Prostate gland (tissue), 2 donors: ENCODE results near the gene TBX4. TPM values are rescaled to one million over a fixed set of nuclear protein-coding genes. Genes with fewer than 3 reads are reported as not detected.

Experiments
- DNase-seq: peaks from one replicate; pipeline ENCODE4 v3.0.0-alpha.2; 2019; ENCODE audit warnings: low spot score
- H3K27ac ChIP-seq, 2 donors: fragments of 200-600 bp; sonication (generic); 2 replicates each; pipeline ENCODE4 v1.5.1; 2017 to 2019
- H3K27me3 ChIP-seq: fragments of 200-600 bp; sonication (generic); replicated peaks from 2 replicates; pipeline ENCODE4 v1.5.1; 2019; ENCODE audit not compliant: insufficient read depth
- H3K36me3 ChIP-seq, 2 donors: fragments of 200-600 bp; sonication (generic); 1 replicate in 1 of 2; 2 replicates in 1 of 2; pipeline versions ENCODE4 v1.5.1 to v1.8.1; 2017 to 2019
- H3K4me1 ChIP-seq: fragments of 200-600 bp; sonication (generic); replicated peaks from 2 replicates; pipeline ENCODE4 v1.5.1; 2019
- H3K4me3 ChIP-seq, 2 donors: fragments of 200-600 bp; sonication (generic); 2 replicates each; pipeline ENCODE4 v1.5.1; 2017 to 2019
- H3K9me3 ChIP-seq: fragments of 200-600 bp; sonication (generic); 2 replicates; pipeline ENCODE4 v1.5.1; 2017
- CTCF ChIP-seq, 4 experiments: fragments of 200-600 bp in 2 of 4; fragments of 450-650 bp in 2 of 4; sonication (generic) in 2 of 4; IDR thresholded peaks; 1 replicate in 3 of 4; 2 replicates in 1 of 4; pipeline ENCODE4 v1.5.1; 2016 to 2019; ENCODE audit warnings: antibody characterized with exemption in 4 of 4, mild to moderate bottlenecking in 2 of 4, moderate library complexity in 2 of 4
- POLR2A ChIP-seq: fragments of 450-650 bp; IDR thresholded peaks from one replicate; pipeline ENCODE4 v1.6.1; 2016; ENCODE audit warnings: antibody characterized with exemption, mild to moderate bottlenecking
- POLR2AphosphoS5 ChIP-seq: sonication (generic); formaldehyde crosslinking; IDR thresholded peaks from one replicate; pipeline ENCODE4 v1.6.1; 2017; ENCODE audit warnings: antibody characterized with exemption
- WGBS: methylation state at CpG from one replicate; pipeline ENCODE4 v1.1.5; 2018; 5-methylcytosine and 5-hydroxymethylcytosine counted together
- intact Hi-C: fragments of 100-400 bp; cut with DNase I; formaldehyde crosslinking; loops from one replicate; pipeline ENCODE4 v1.14.2; 2022
- total RNA-seq, 2 donors: library from RNA; depleted of rRNA; stranded (reverse); fragments of >200 nt; gene quantifications; one replicate each; pipeline ENCODE4 v1.1.0, GENCODE V29; 2016

The TBX4 gene
- total RNA-seq, 2 donors from 2014 or later, result 3.5 to 5.0 TPM

- H3K4me1 ChIP-seq, result no peaks in the 10 kb centered on the region
- 80% methylated on average over 10 of the region's 10 CpGs for WGBS
- no peaks in the 10 kb centered on the region for H3K9me3 ChIP-seq
- intact Hi-C loops, result no loop called here
- DNase-seq, result no peak
- no peaks in the 10 kb centered on the region for H3K36me3 ChIP-seq
- H3K4me3 ChIP-seq, result no peak overlapping the region
- no peaks in the 10 kb centered on the region for H3K27me3 ChIP-seq
- TF ChIP-seq POLR2A, result no peak
- TF ChIP-seq POLR2AphosphoS5, result no peak
- TF ChIP-seq CTCF (IDR thresholded peaks at IDR 0.05), result no peak
- H3K27ac ChIP-seq, result no peak overlapping the region
These were observed 28.1 kb upstream of the TBX4 start for GRCh38 chr17:61423967-61424649.

GRCh38 chr17:61425682-61426481, 26.3 kb upstream of the TBX4 start:
- Histone ChIP-seq H3K4me1 (no peaks in the 10 kb centered on the region), H3K27me3 (no peaks in the 10 kb centered on the region), H3K4me3 (no peak overlapping the region), H3K9me3 (no peaks in the 10 kb centered on the region), H3K36me3 (no peaks in the 10 kb centered on the region), H3K27ac (no peak overlapping the region)
- 68% methylated on average over 11 of the region's 11 CpGs for WGBS
- intact Hi-C loops, result no loop called here
- no peak for TF ChIP-seq POLR2AphosphoS5
- no peak for TF ChIP-seq POLR2A
- TF ChIP-seq CTCF (IDR thresholded peaks at IDR 0.05), result peak in 1 of 4 experiments; percentile 5
- DNase-seq, result no peak

GRCh38 chr17:61426482-61427304, 25.5 kb upstream of the TBX4 start:
- H3K36me3 ChIP-seq, result no peaks in the 10 kb centered on the region
- intact Hi-C loops, result no loop called here
- DNase-seq, result no peak
- H3K27ac ChIP-seq, result no peak overlapping the region
- no peaks in the 10 kb centered on the region for H3K27me3 ChIP-seq
- WGBS, result 87% methylated on average over 10 of the region's 10 CpGs
- TF ChIP-seq POLR2AphosphoS5, result no peak
- no peak for TF ChIP-seq CTCF (IDR thresholded peaks at IDR 0.05)
- no peak for TF ChIP-seq POLR2A
- no peaks in the 10 kb centered on the region for H3K9me3 ChIP-seq
- no peaks in the 10 kb centered on the region for H3K4me1 ChIP-seq
- no peak overlapping the region for H3K4me3 ChIP-seq

- TF ChIP-seq POLR2AphosphoS5, result no peak
- no peak for TF ChIP-seq CTCF (IDR thresholded peaks at IDR 0.05)
- TF ChIP-seq POLR2A, result no peak
- intact Hi-C loops, result no loop called here
- H3K27ac ChIP-seq, result no peak overlapping the region
- no peaks in the 10 kb centered on the region for H3K4me1 ChIP-seq
- H3K4me3 ChIP-seq, result no peak overlapping the region
- no peaks in the 10 kb centered on the region for H3K9me3 ChIP-seq
- H3K36me3 ChIP-seq, result no peaks in the 10 kb centered on the region
- DNase-seq, result no peak
- H3K27me3 ChIP-seq, result no peaks in the 10 kb centered on the region
These were observed 24.7 kb upstream of the TBX4 start for GRCh38 chr17:61427567-61427966.
